Measurements from ENCODE around the gene PCNX3. TPM values are rescaled to one million over a fixed set of nuclear protein-coding genes. Genes with fewer than 3 reads are reported as not detected.

The PCNX3 gene
- total RNA-seq, 2 donors from 2014 or later = 37.5 to 39.5 TPM

- no peak for DNase-seq (ENCODE audit: low spot score)
- peaks cover 70% of the 10 kb centered on the region for H3K36me3 ChIP-seq
- H3K4me3 ChIP-seq = no peak overlapping the region
- H3K4me1 ChIP-seq (ENCODE audit: control insufficient read depth in 1 of 2, low read depth in 2 of 2) = no peaks in the 10 kb centered on the region
- no peaks in the 10 kb centered on the region for H3K9me3 ChIP-seq
- ATAC-seq (ENCODE audit: insufficient number of reproducible peaks, low FRiP score, low read depth) = no peak
- H3K27ac ChIP-seq = no peak overlapping the region
- no peaks in the 10 kb centered on the region for H3K27me3 ChIP-seq (replicated peaks; ENCODE audit: insufficient read depth)
- peak; percentile 48 for TF ChIP-seq CTCF (IDR thresholded peaks at IDR 0.05)
Observed at GRCh38 chr11:65625628-65626342, 10.2 kb downstream of the PCNX3 start.

- no peak overlapping the region for H3K27ac ChIP-seq
- H3K27me3 ChIP-seq (replicated peaks; ENCODE audit: insufficient read depth) = no peaks in the 10 kb centered on the region
- no peaks in the 10 kb centered on the region for H3K4me1 ChIP-seq (ENCODE audit: control insufficient read depth in 1 of 2, low read depth in 2 of 2)
- H3K4me3 ChIP-seq = no peak overlapping the region
- DNase-seq (ENCODE audit: low spot score) (no peak), ATAC-seq (ENCODE audit: insufficient number of reproducible peaks, low FRiP score, low read depth) (no peak)
- no peak for TF ChIP-seq CTCF (IDR thresholded peaks at IDR 0.05)
- H3K9me3 ChIP-seq = no peaks in the 10 kb centered on the region
- H3K36me3 ChIP-seq = peaks cover 71% of the 10 kb centered on the region
Observed at GRCh38 chr11:65627202-65627601, 11.6 kb downstream of the PCNX3 start.

GRCh38 chr11:65629579-65629978 is 14.0 kb downstream of the PCNX3 start:
- ATAC-seq (ENCODE audit: insufficient number of reproducible peaks, low FRiP score, low read depth) = no peak
- peaks cover 78% of the 10 kb centered on the region for H3K36me3 ChIP-seq
- no peak for DNase-seq (ENCODE audit: low spot score)
- H3K27ac ChIP-seq = no peak overlapping the region
- H3K27me3 ChIP-seq (replicated peaks; ENCODE audit: insufficient read depth) = no peaks in the 10 kb centered on the region
- H3K4me1 ChIP-seq (ENCODE audit: control insufficient read depth in 1 of 2, low read depth in 2 of 2) = no peaks in the 10 kb centered on the region
- no peaks in the 10 kb centered on the region for H3K9me3 ChIP-seq
- no peak overlapping the region for H3K4me3 ChIP-seq
- TF ChIP-seq CTCF (IDR thresholded peaks at IDR 0.05) = no peak

- no peaks in the 10 kb centered on the region for H3K4me1 ChIP-seq (ENCODE audit: control insufficient read depth in 1 of 2, low read depth in 2 of 2)
- no peaks in the 10 kb centered on the region for H3K9me3 ChIP-seq
- H3K27ac ChIP-seq = no peak overlapping the region
- H3K4me3 ChIP-seq = no peak overlapping the region
- peaks cover 78% of the 10 kb centered on the region for H3K36me3 ChIP-seq
- no peak for TF ChIP-seq CTCF (IDR thresholded peaks at IDR 0.05)
- DNase-seq (ENCODE audit: low spot score) = no peak
- no peaks in the 10 kb centered on the region for H3K27me3 ChIP-seq (replicated peaks; ENCODE audit: insufficient read depth)
- no peak for ATAC-seq (ENCODE audit: insufficient number of reproducible peaks, low FRiP score, low read depth)
Observed at GRCh38 chr11:65630215-65630614, 14.6 kb downstream of the PCNX3 start.

GRCh38 chr11:65633390-65634108 is 18.0 kb downstream of the PCNX3 start:
- Histone ChIP-seq H3K4me1 (ENCODE audit: control insufficient read depth in 1 of 2, low read depth in 2 of 2) (peaks cover 12 to 16% of the 10 kb centered on the region in 2 donors), H3K27me3 (replicated peaks; ENCODE audit: insufficient read depth) (no peaks in the 10 kb centered on the region), H3K9me3 (no peaks in the 10 kb centered on the region), H3K36me3 (peaks cover 69% of the 10 kb centered on the region), H3K27ac (no peak overlapping the region), H3K4me3 (no peak overlapping the region)
- ATAC-seq (ENCODE audit: insufficient number of reproducible peaks, low FRiP score, low read depth) (no peak), DNase-seq (ENCODE audit: low spot score) (no peak)
- no peak for TF ChIP-seq CTCF (IDR thresholded peaks at IDR 0.05)

Data from thoracic aorta (tissue), 2 donors.